ENCODE results near the gene FOSL2.

FOSL2 gene

GRCh38 chr2:28356095-28356911 lies 36.4 kb upstream of the FOSL2 start:
- H3K4me3 ChIP-seq (ENCODE audit: low read depth, low read length, poor library complexity, severe bottlenecking): no peak overlapping the region
- no peaks in the 10 kb centered on the region for H3F3A ChIP-seq (ENCODE audit: insufficient read depth, low read length)
- H3K4me1 ChIP-seq (ENCODE audit: insufficient read depth, low read length, severe bottlenecking): no peaks in the 10 kb centered on the region
- H3K36me3 ChIP-seq (ENCODE audit: insufficient read depth, low read length): no peaks in the 10 kb centered on the region
- no peak overlapping the region for H2AFZ ChIP-seq (ENCODE audit: low read length)
- H3K27me3 ChIP-seq (ENCODE audit: insufficient read depth, low read length): no peaks in the 10 kb centered on the region
- no peak overlapping the region for H3K9ac ChIP-seq (ENCODE audit: low read length)
- no peaks in the 10 kb centered on the region for H3K79me2 ChIP-seq (ENCODE audit: insufficient read depth, low read length)
- no peak overlapping the region for H3K4me2 ChIP-seq (ENCODE audit: low read length)
- no peaks in the 10 kb centered on the region for H4K20me1 ChIP-seq (ENCODE audit: insufficient read depth, low read length)
- TF ChIP-seq CTCF (IDR thresholded peaks at IDR 0.05; ENCODE audit: low read length): no peak
- no peaks in the 10 kb centered on the region for H3K9me3 ChIP-seq (ENCODE audit: low read length)
- no peaks in the 10 kb centered on the region for H3K9me2 ChIP-seq (ENCODE audit: low read depth, low read length)
- no peak overlapping the region for H3K27ac ChIP-seq (ENCODE audit: low read depth, low read length, poor library complexity, severe bottlenecking)

- no peak overlapping the region for H3K27ac ChIP-seq (ENCODE audit: low read depth, low read length, poor library complexity, severe bottlenecking)
- no peak for TF ChIP-seq EZH2 (IDR thresholded peaks at IDR 0.05; ENCODE audit: borderline replicate concordance, low read length)
- no peak for TF ChIP-seq CTCF (IDR thresholded peaks at IDR 0.05; ENCODE audit: low read length)
- no peak overlapping the region for H2AFZ ChIP-seq (ENCODE audit: low read length)
- no peaks in the 10 kb centered on the region for H3K9me3 ChIP-seq (ENCODE audit: low read length)
- no peaks in the 10 kb centered on the region for H3F3A ChIP-seq (ENCODE audit: insufficient read depth, low read length)
- H3K4me1 ChIP-seq (ENCODE audit: insufficient read depth, low read length, severe bottlenecking): no peaks in the 10 kb centered on the region
- no peaks in the 10 kb centered on the region for H3K36me3 ChIP-seq (ENCODE audit: insufficient read depth, low read length)
- no peak overlapping the region for H3K9ac ChIP-seq (ENCODE audit: low read length)
- H3K79me2 ChIP-seq (ENCODE audit: insufficient read depth, low read length): no peaks in the 10 kb centered on the region
- no peak overlapping the region for H3K4me2 ChIP-seq (ENCODE audit: low read length)
- H4K20me1 ChIP-seq (ENCODE audit: insufficient read depth, low read length): no peaks in the 10 kb centered on the region
- no peak overlapping the region for H3K4me3 ChIP-seq (ENCODE audit: low read depth, low read length, poor library complexity, severe bottlenecking)
- no peaks in the 10 kb centered on the region for H3K9me2 ChIP-seq (ENCODE audit: low read depth, low read length)
- H3K27me3 ChIP-seq (ENCODE audit: insufficient read depth, low read length): no peaks in the 10 kb centered on the region
Observed at GRCh38 chr2:28357055-28357454, 35.6 kb upstream of the FOSL2 start.

GRCh38 chr2:28357948-28358667 lies 34.5 kb upstream of the FOSL2 start:
- no peaks in the 10 kb centered on the region for H3K4me1 ChIP-seq (ENCODE audit: insufficient read depth, low read length, severe bottlenecking)
- no peaks in the 10 kb centered on the region for H3K9me2 ChIP-seq (ENCODE audit: low read depth, low read length)

More at GRCh38 chr2:28357948-28358667, 34.5 kb upstream of the FOSL2 start:
- no peaks in the 10 kb centered on the region for H4K20me1 ChIP-seq (ENCODE audit: insufficient read depth, low read length)
- H3F3A ChIP-seq (ENCODE audit: insufficient read depth, low read length): no peaks in the 10 kb centered on the region
- H3K27me3 ChIP-seq (ENCODE audit: insufficient read depth, low read length): no peaks in the 10 kb centered on the region
- H3K36me3 ChIP-seq (ENCODE audit: insufficient read depth, low read length): no peaks in the 10 kb centered on the region
- no peak overlapping the region for H3K9ac ChIP-seq (ENCODE audit: low read length)
- H3K4me2 ChIP-seq (ENCODE audit: low read length): no peak overlapping the region
- H2AFZ ChIP-seq (ENCODE audit: low read length): no peak overlapping the region
- H3K4me3 ChIP-seq (ENCODE audit: low read depth, low read length, poor library complexity, severe bottlenecking): no peak overlapping the region
- no peak overlapping the region for H3K27ac ChIP-seq (ENCODE audit: low read depth, low read length, poor library complexity, severe bottlenecking)
- TF ChIP-seq CTCF (IDR thresholded peaks at IDR 0.05; ENCODE audit: low read length) (no peak), EZH2 (IDR thresholded peaks at IDR 0.05; ENCODE audit: borderline replicate concordance, low read length) (no peak)
- no peaks in the 10 kb centered on the region for H3K9me3 ChIP-seq (ENCODE audit: low read length)
- no peaks in the 10 kb centered on the region for H3K79me2 ChIP-seq (ENCODE audit: insufficient read depth, low read length)
